A549 (cell line): ENCODE results near the gene METTL25B. TPM values are rescaled to one million over a fixed set of nuclear protein-coding genes. Genes with fewer than 3 reads are reported as not detected.
A peak's percentile ranks its signal among the peaks of the same experiment; 100 is the strongest.

ENCODE experiments used
- ATAC-seq, 2 experiments: fragments of 200-7000 bp in 1 of 2; fragments of >200 bp in 1 of 2; cut with Nextera tagmentation in 1 of 2; cut with Tn5 transposase in 1 of 2; 3 replicates each; pipeline versions ENCODE4 v1.8.0 to v1.9.1; 2018 to 2020; ENCODE audit warnings: mild to moderate bottlenecking in 1 of 2, moderate library complexity in 1 of 2
- CTCF ChIA-PET: fragments of 300-600 bp; sonication (Branson Sonifier 250); formaldehyde crosslinking; extraction: SDS; loops from one replicate; lab custom pipeline; 2021; ENCODE audit warnings: antibody characterized with exemption, inconsistent platforms; lab: Yijun Ruan, JAX
- POLR2A ChIA-PET: fragments of 350-600 bp; formaldehyde crosslinking; extraction: SDS; loops from one replicate; lab custom pipeline; 2021; ENCODE audit warnings: antibody characterized with exemption, inconsistent platforms; lab: Yijun Ruan, JAX
- DNase-seq, 2 experiments: peaks; one replicate each; pipeline versions ENCODE4 v3.0.0 to v3.0.0-alpha.2; 2011 to 2016; ENCODE audit warnings: low read depth in 1 of 2, low spot score in 1 of 2
- FAIRE-seq: peaks from 2 replicates; lab custom pipeline; 2011; peaks lifted over from hg19 to GRCh38; lab: Jason Lieb, UNC
- H3K27ac ChIP-seq, 2 experiments: fragments of >200 bp; sonication (Bioruptor Twin); formaldehyde crosslinking; 3 replicates each; pipeline ENCODE4 v1.5.1; 2016 to 2017
- H3K4me1 ChIP-seq: fragments of >200 bp; sonication (Bioruptor Twin); formaldehyde crosslinking; 3 replicates; pipeline ENCODE4 v1.6.1; 2016
- H3K4me2 ChIP-seq: fragments of >200 bp; sonication (Bioruptor Twin); formaldehyde crosslinking; 3 replicates; pipeline ENCODE4 v1.6.1; 2016
- H3K4me3 ChIP-seq: fragments of >200 bp; sonication (Bioruptor Twin); formaldehyde crosslinking; 3 replicates; pipeline ENCODE4 v1.5.1; 2016
- H3K9me3 ChIP-seq: fragments of >200 bp; sonication (Bioruptor Twin); formaldehyde crosslinking; 3 replicates; pipeline ENCODE4 v1.6.1; 2016
- CBX8 ChIP-seq: fragments of 200-600 bp; sonication (generic); IDR thresholded peaks from 2 replicates; pipeline ENCODE4 v1.6.1; 2016
- CEBPB ChIP-seq, 2 experiments: fragments of >200 bp in 1 of 2; sonication (Bioruptor Twin) in 1 of 2; formaldehyde crosslinking in 1 of 2; IDR thresholded peaks; 2 replicates each; pipeline ENCODE4 v1.6.1; 2012 to 2016
- FOSL2 ChIP-seq, 2 experiments: fragments of 450-650 bp in 1 of 2; fragments of >200 bp in 1 of 2; sonication (Bioruptor Twin) in 1 of 2; formaldehyde crosslinking; IDR thresholded peaks; 2 replicates each; pipeline versions ENCODE4 v1.5.0 to v1.6.1; 2016 to 2020; ENCODE audit warnings: mild to moderate bottlenecking in 1 of 2, moderate library complexity in 1 of 2
- GATA3 ChIP-seq: IDR thresholded peaks from 2 replicates; pipeline ENCODE4 v1.6.1; 2012; ENCODE audit warnings: borderline replicate concordance
- HOXB13 ChIP-seq: fragments of 250-450 bp; sonication (Bioruptor Pico); IDR thresholded peaks from 2 replicates; pipeline ENCODE4 v1.5.0; 2020; ENCODE audit warnings: low read depth, mild to moderate bottlenecking, moderate library complexity
- NPAS2 ChIP-seq: fragments of 250-450 bp; sonication (Bioruptor Pico); IDR thresholded peaks from 2 replicates; pipeline ENCODE4 v1.8.0; 2022; ENCODE audit warnings: mild to moderate bottlenecking, moderate library complexity, borderline replicate concordance
- POLR2AphosphoS2 ChIP-seq: conservative IDR thresholded peaks from 2 replicates; pipeline ENCODE4 v1.6.1; 2012; ENCODE audit warnings: low read length, improper control_type of control experiment, inconsistent platforms
- RAD21 ChIP-seq, 2 experiments: fragments of >200 bp in 1 of 2; sonication (Bioruptor Twin) in 1 of 2; formaldehyde crosslinking in 1 of 2; IDR thresholded peaks in 1 of 2; conservative IDR thresholded peaks in 1 of 2; 2 replicates in 1 of 2; 3 replicates in 1 of 2; pipeline ENCODE4 v1.6.1; 2012 to 2018; ENCODE audit warnings: inconsistent platforms in 1 of 2
- RFX5 ChIP-seq: fragments of 450-650 bp; IDR thresholded peaks from 2 replicates; pipeline ENCODE4 v1.7.1; 2014; ENCODE audit warnings: antibody characterized with exemption, mild to moderate bottlenecking, moderate library complexity
- SMC3 ChIP-seq: fragments of >200 bp; sonication (Bioruptor Twin); formaldehyde crosslinking; IDR thresholded peaks from 3 replicates; pipeline ENCODE4 v1.6.1; 2018; ENCODE audit warnings: inconsistent platforms
- TFCP2L1 ChIP-seq: fragments of 250-450 bp; sonication (Bioruptor Pico); IDR thresholded peaks from 2 replicates; pipeline ENCODE4 v1.5.0; 2021; ENCODE audit warnings: mild to moderate bottlenecking
- TP53 ChIP-seq: fragments of 250-450 bp; sonication (Bioruptor Pico); IDR thresholded peaks from 2 replicates; pipeline ENCODE4 v1.5.0; 2021; ENCODE audit warnings: mild to moderate bottlenecking, moderate library complexity
- ZSCAN20 ChIP-seq: fragments of 250-450 bp; sonication (Bioruptor Pico); IDR thresholded peaks from 2 replicates; pipeline ENCODE4 v1.8.0; 2022; ENCODE audit warnings: mild to moderate bottlenecking, moderate library complexity
- WGBS: methylation state at CpG from one replicate; pipeline ENCODE4 v1.1.6; 2017; ENCODE audit errors: missing lambda C conversion rate; 5-methylcytosine and 5-hydroxymethylcytosine counted together
- polyA plus RNA-seq, 4 experiments: library from polyadenylated mRNA; depleted of rRNA in 3 of 4; stranded (reverse); fragments of >200 nt; fragmentation: RNase III in 1 of 4; extraction: RNeasy Plus Mini Kit Qiagen cat#74134 plus additional on column Dnase treatment in 1 of 4; gene quantifications; 2 replicates in 3 of 4; 3 replicates in 1 of 4; pipeline ENCODE4 v1.2.3, GENCODE V29; 2011 to 2017
- TF ChIP-seq, protein P1 (sequence below): fragments of 200-600 bp; sonication (generic); IDR thresholded peaks from 2 replicates; pipeline ENCODE4 v1.6.1; 2016; ENCODE audit warnings: antibody characterized with exemption, mild to moderate bottlenecking, moderate library complexity
- TF ChIP-seq, protein P2 (sequence below): fragments of 250-450 bp; sonication (Bioruptor Pico); IDR thresholded peaks from 2 replicates; pipeline ENCODE4 v1.5.0; 2021; ENCODE audit warnings: mild to moderate bottlenecking, moderate library complexity, borderline replicate concordance
- TF ChIP-seq, protein P3 (sequence below): IDR thresholded peaks from 2 replicates; pipeline ENCODE4 v1.6.1; 2012
- TF ChIP-seq, protein P4 (sequence below): fragments of >200 bp; sonication (Bioruptor Twin); formaldehyde crosslinking; IDR thresholded peaks from 3 replicates; pipeline ENCODE4 v1.5.1; 2016

Gene METTL25B
- polyA plus RNA-seq, 2 of the 4 experiments (the other 2 are of a cell fraction), result 16.7 to 18.5 TPM

DNA sequence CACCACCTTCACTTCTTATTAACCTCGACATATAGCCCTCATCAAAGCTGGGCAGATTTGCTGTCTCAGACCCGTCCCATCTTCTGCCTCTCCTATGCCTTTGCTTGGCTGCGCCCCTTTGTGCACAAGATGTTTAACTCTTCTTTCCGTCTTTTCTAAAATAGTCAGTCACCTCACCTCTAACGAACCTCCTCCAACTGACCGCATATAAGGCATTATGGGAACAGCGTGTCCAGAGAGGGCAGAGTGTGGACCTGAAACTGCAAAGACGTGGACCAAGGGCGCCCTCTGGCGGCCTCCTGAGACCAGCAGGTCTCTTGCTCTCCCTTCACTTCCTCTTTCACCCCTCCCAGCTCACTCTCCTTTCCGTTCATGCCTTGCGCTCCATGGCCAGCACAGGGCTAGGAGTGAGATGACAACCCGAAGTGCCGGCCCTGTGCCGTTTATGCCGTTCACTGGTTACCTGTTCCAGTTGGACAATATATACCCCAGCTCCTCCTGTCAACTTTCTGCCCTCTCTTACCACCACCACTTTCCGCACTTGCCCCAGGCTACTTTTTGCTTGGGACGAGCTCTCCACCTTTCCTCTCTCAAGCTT lies 2.5 kb upstream of the METTL25B start (continued):
- TF ChIP-seq, protein P1, sequence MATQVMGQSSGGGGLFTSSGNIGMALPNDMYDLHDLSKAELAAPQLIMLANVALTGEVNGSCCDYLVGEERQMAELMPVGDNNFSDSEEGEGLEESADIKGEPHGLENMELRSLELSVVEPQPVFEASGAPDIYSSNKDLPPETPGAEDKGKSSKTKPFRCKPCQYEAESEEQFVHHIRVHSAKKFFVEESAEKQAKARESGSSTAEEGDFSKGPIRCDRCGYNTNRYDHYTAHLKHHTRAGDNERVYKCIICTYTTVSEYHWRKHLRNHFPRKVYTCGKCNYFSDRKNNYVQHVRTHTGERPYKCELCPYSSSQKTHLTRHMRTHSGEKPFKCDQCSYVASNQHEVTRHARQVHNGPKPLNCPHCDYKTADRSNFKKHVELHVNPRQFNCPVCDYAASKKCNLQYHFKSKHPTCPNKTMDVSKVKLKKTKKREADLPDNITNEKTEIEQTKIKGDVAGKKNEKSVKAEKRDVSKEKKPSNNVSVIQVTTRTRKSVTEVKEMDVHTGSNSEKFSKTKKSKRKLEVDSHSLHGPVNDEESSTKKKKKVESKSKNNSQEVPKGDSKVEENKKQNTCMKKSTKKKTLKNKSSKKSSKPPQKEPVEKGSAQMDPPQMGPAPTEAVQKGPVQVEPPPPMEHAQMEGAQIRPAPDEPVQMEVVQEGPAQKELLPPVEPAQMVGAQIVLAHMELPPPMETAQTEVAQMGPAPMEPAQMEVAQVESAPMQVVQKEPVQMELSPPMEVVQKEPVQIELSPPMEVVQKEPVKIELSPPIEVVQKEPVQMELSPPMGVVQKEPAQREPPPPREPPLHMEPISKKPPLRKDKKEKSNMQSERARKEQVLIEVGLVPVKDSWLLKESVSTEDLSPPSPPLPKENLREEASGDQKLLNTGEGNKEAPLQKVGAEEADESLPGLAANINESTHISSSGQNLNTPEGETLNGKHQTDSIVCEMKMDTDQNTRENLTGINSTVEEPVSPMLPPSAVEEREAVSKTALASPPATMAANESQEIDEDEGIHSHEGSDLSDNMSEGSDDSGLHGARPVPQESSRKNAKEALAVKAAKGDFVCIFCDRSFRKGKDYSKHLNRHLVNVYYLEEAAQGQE, result no peak
- no peak for TF ChIP-seq ZSCAN20
- TF ChIP-seq POLR2AphosphoS2, result no peak
- TF ChIP-seq CBX8, result no peak
- TF ChIP-seq CEBPB (IDR thresholded peaks at IDR 0.05), result no peak
- no peak for TF ChIP-seq GATA3
- TF ChIP-seq TFCP2L1, result no peak
- TF ChIP-seq HOXB13 (CRISPR knock-in tag), result no peak
- TF ChIP-seq, protein P2, sequence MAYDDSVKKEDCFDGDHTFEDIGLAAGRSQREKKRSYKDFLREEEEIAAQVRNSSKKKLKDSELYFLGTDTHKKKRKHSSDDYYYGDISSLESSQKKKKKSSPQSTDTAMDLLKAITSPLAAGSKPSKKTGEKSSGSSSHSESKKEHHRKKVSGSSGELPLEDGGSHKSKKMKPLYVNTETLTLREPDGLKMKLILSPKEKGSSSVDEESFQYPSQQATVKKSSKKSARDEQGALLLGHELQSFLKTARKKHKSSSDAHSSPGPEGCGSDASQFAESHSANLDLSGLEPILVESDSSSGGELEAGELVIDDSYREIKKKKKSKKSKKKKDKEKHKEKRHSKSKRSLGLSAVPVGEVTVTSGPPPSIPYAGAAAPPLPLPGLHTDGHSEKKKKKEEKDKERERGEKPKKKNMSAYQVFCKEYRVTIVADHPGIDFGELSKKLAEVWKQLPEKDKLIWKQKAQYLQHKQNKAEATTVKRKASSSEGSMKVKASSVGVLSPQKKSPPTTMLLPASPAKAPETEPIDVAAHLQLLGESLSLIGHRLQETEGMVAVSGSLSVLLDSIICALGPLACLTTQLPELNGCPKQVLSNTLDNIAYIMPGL (CRISPR knock-in tag), result no peak
- TF ChIP-seq NPAS2 (CRISPR knock-in tag), result no peak
- TF ChIP-seq, protein P3, sequence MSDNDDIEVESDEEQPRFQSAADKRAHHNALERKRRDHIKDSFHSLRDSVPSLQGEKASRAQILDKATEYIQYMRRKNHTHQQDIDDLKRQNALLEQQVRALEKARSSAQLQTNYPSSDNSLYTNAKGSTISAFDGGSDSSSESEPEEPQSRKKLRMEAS, result peak; percentile 64; the same call in 1 of the 2 replicates
- TF ChIP-seq TP53 (CRISPR knock-in tag), result no peak
- TF ChIP-seq, all 56 proteins: peak for 4

- ChIA-PET POLR2A (interaction anchor here (0.6 to 4.4 kb wide), 4 partner anchors 14 to 40 kb away, joined by 7 to 90 read pairs (median 11); partner anchors contain the start of genes MRPL24 and PRCC), CTCF (interaction anchor here (0.7 to 42.3 kb wide), 62 partner anchors 9 to 356 kb away, joined by 3 to 2258 read pairs (median 6); partner anchors contain the start of genes BCAN, CRABP2, HDGF and INSRR)
- peak; percentile 41 to 57; a peak in 4 of 6 replicates for ATAC-seq
- Histone ChIP-seq H3K4me1 (peaks cover 35% of the 10 kb centered on the region), H3K27ac (peak overlapping the region in 1 of 2 experiments; percentile 93; a peak in 2 of 6 replicates)
- WGBS, result 34% methylated on average over 15 of the region's 15 CpGs
- TF ChIP-seq RFX5 (no peak), CEBPB (IDR thresholded peaks at IDR 0.05) (no peak), RAD21 (conservative IDR thresholded peaks at IDR 0.05 in 1 of 2, IDR thresholded peaks at IDR 0.05 in 1 of 2) (peak; percentile 73 to 79), NPAS2 (CRISPR knock-in tag) (no peak), FOSL2 (IDR thresholded peaks at IDR 0.05) (no peak), FOSL2 (CRISPR knock-in tag; IDR thresholded peaks at IDR 0.05) (no peak), SMC3 (peak; percentile 65)
- TF ChIP-seq, protein P3, result peak; percentile 30; the same call in 1 of the 2 replicates
- TF ChIP-seq, protein P4, sequence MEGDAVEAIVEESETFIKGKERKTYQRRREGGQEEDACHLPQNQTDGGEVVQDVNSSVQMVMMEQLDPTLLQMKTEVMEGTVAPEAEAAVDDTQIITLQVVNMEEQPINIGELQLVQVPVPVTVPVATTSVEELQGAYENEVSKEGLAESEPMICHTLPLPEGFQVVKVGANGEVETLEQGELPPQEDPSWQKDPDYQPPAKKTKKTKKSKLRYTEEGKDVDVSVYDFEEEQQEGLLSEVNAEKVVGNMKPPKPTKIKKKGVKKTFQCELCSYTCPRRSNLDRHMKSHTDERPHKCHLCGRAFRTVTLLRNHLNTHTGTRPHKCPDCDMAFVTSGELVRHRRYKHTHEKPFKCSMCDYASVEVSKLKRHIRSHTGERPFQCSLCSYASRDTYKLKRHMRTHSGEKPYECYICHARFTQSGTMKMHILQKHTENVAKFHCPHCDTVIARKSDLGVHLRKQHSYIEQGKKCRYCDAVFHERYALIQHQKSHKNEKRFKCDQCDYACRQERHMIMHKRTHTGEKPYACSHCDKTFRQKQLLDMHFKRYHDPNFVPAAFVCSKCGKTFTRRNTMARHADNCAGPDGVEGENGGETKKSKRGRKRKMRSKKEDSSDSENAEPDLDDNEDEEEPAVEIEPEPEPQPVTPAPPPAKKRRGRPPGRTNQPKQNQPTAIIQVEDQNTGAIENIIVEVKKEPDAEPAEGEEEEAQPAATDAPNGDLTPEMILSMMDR, result peak; percentile 65
- TF ChIP-seq, protein P2 (CRISPR knock-in tag), result no peak
- TF ChIP-seq, all 56 proteins: peak for 4
- Histone ChIP-seq H3K4me3 (peak overlapping the region; percentile 89), H3K9me3 (no peaks in the 10 kb centered on the region), H3K4me2 (peak overlapping the region; percentile 95)
- DNase-seq, result peak; percentile 79 to 91
- FAIRE-seq, result no peak
Observed at GRCh38 chr1:156726549-156727226, 1.6 kb upstream of the METTL25B start.
